Spleen (tissue), 11 donors: Measurements from ENCODE around the gene FAM222A. TPM values are rescaled to one million over a fixed set of nuclear protein-coding genes. Genes with fewer than 3 reads are reported as not detected.
A peak's percentile ranks its signal among the peaks of the same experiment; 100 is the strongest.

Experiments used
- DNase-seq: peaks from one replicate; pipeline ENCODE4 v3.0.0-alpha.2; 2020
- H3K27ac ChIP-seq, 8 donors: fragments of 200-600 bp; sonication (generic) in 7 of 8; 1 replicate in 4 of 8; 2 replicates in 4 of 8; pipeline versions ENCODE4 v1.5.0 to v1.8.0; 2016 to 2021; ENCODE audit warnings: inconsistent platforms in 4 of 8, mild to moderate bottlenecking in 4 of 8, moderate library complexity in 1 of 8
- H3K27me3 ChIP-seq, 7 donors: fragments of 200-600 bp; sonication (generic) in 6 of 7; replicated peaks in 1 of 7; 1 replicate in 4 of 7; 2 replicates in 3 of 7; pipeline versions ENCODE4 v1.5.0 to v1.8.0; 2016 to 2021; ENCODE audit warnings: inconsistent platforms in 3 of 7, mild to moderate bottlenecking in 1 of 7
- H3K36me3 ChIP-seq, 6 donors: fragments of 200-600 bp; sonication (generic) in 5 of 6; 1 replicate in 4 of 6; 2 replicates in 2 of 6; pipeline versions ENCODE4 v1.5.0 to v1.8.0; 2016 to 2021; ENCODE audit warnings: inconsistent platforms in 2 of 6
- H3K4me1 ChIP-seq, 6 donors: fragments of 200-600 bp; sonication (generic) in 5 of 6; 1 replicate in 3 of 6; 2 replicates in 3 of 6; pipeline versions ENCODE4 v1.5.0 to v1.8.0; 2016 to 2021; ENCODE audit warnings: inconsistent platforms in 3 of 6
- H3K4me3 ChIP-seq, 8 donors: fragments of 200-600 bp; sonication (generic) in 7 of 8; 1 replicate in 4 of 8; 2 replicates in 4 of 8; pipeline versions ENCODE4 v1.5.0 to v1.8.0; 2016 to 2021; ENCODE audit warnings: inconsistent platforms in 4 of 8, mild to moderate bottlenecking in 4 of 8, moderate library complexity in 2 of 8
- H3K9me3 ChIP-seq, 8 donors: fragments of 200-600 bp; sonication (generic) in 7 of 8; 1 replicate in 4 of 8; 2 replicates in 4 of 8; pipeline versions ENCODE4 v1.5.0 to v1.8.0; 2016 to 2021; ENCODE audit warnings: inconsistent platforms in 4 of 8
- POLR2A ChIP-seq, 3 donors: fragments of 450-650 bp; IDR thresholded peaks; one replicate each; pipeline ENCODE4 v1.5.1; 2017; ENCODE audit warnings: antibody characterized with exemption in 3 of 3, mild to moderate bottlenecking in 1 of 3
- POLR2AphosphoS5 ChIP-seq, 3 donors: sonication (generic); formaldehyde crosslinking; IDR thresholded peaks; one replicate each; pipeline ENCODE4 v1.5.1; 2017; ENCODE audit warnings: antibody characterized with exemption in 3 of 3
- WGBS, 5 donors: extraction: QIAGEN DNeasy Blood & Tissue Kit in 3 of 5; methylation state at CpG; one replicate each; pipeline versions ENCODE4 v1.1.5 to v1.1.7; 2013 to 2018; 5-methylcytosine and 5-hydroxymethylcytosine counted together
- intact Hi-C: fragments of 100-400 bp; cut with DNase I; formaldehyde crosslinking; loops from one replicate; pipeline ENCODE4 v1.15.0; 2023; ENCODE audit warnings: low total_unique reads
- polyA plus RNA-seq, 3 donors: library from polyadenylated mRNA; stranded (reverse); fragments of 200-250 nt; gene quantifications; one replicate each; pipeline ENCODE4 v1.2.1, GENCODE V29; 2013
- total RNA-seq, 7 donors: library from RNA; depleted of rRNA in 3 of 7; stranded (reverse); fragments of >200 nt in 3 of 7; fragmentation: NEBNext Ultra II Directional in 4 of 7; extraction: Animal tissue kit (Norgen Biotek cat#: 25700) in 4 of 7; gene quantifications; one replicate each; pipeline versions ENCODE4 v1.1.0 to v1.2.1, GENCODE V29; 2016 to 2021
- TF ChIP-seq, protein P1 (sequence below), 11 experiments: fragments of 200-600 bp in 7 of 11; fragments of 450-650 bp in 4 of 11; sonication (generic) in 4 of 11; IDR thresholded peaks in 8 of 11; conservative IDR thresholded peaks in 3 of 11; 1 replicate in 7 of 11; 2 replicates in 4 of 11; pipeline versions ENCODE4 v1.4.0 to v1.8.0; 2016 to 2021; ENCODE audit warnings: antibody characterized with exemption in 11 of 11, inconsistent platforms in 4 of 11, mild to moderate bottlenecking in 1 of 11
- donor health status: healthy with polysubstance abuse.
- donor health status: DM: no; HTN: no; CAD: no; lungs with moderate emphysema.
- donor health status: DM: no; HTN: no; CAD: no.
- donor health status: Bipolar disorder and iron deficiency.
- donor health status: healthy.
- donor health status: DM: no; HTN: no; CAD: no.
- donor health status: DM: yes; HTN: yes; CAD: no.

FAM222A gene
- total and polyA plus RNA-seq, 10 donors: 1.3 to 30.7 (median 16.8) TPM

DNA sequence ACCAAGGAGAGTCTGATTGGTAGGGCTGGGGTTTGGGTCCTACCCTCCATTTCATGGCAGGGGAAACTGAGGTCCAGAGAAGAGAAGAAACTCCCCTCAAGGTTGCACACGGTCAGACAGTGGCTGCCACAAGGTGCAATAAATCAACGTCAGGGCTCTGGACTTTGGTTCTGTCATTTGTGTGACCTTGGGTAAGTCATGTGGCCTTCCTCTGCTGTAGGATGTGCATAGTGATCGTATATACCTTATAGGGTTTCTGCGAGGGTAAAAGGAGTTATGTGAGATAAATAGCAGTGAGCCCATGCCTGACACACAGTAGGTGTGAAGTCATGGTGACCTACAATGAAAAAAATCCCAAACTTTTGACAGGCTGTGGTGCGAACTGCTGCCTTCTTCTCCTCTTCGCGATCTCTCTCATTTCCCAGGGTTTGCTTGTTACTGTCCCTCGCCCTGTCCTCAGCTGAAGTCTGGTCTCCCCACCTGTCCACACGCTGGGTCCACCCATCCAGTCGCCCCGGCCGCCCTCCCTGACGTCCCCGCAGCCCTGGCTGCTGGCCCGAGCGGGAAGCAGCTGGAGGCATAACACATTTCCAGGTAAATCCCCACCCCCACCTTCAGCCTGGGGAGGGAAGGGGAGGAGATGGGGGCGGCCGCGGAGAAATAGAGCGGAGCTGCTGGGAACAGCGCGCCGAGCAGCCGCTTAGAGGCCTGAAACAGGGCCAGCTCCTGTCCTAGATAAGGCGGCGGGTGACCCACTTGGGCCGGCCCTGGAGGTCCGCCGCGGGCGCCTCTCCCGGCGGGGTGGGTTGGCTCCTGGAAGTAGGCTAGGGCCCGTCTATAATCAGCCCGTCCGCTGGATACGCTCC is 1.8 kb upstream of the FAM222A start:
- 21 to 31% (median 24%) methylated on average over 18 to 37 of the region's 37 CpGs for WGBS, 5 donors
- Histone ChIP-seq H3K36me3 (no peaks in the 10 kb centered on the region), H3K27me3 (peaks cover 0 to 87% (median 20%) of the 10 kb centered on the region in 7 donors), H3K9me3 (no peaks in the 10 kb centered on the region), H3K4me1 (peaks cover 3 to 41% (median 18%) of the 10 kb centered on the region in 6 donors), H3K27ac (no peak overlapping the region), H3K4me3 (no peak overlapping the region)
- intact Hi-C loops: loop anchor here (10.0 kb wide), 2 partner anchors 63 to 117 kb away; no protein-coding TSS in a partner anchor
- TF ChIP-seq, protein P1, sequence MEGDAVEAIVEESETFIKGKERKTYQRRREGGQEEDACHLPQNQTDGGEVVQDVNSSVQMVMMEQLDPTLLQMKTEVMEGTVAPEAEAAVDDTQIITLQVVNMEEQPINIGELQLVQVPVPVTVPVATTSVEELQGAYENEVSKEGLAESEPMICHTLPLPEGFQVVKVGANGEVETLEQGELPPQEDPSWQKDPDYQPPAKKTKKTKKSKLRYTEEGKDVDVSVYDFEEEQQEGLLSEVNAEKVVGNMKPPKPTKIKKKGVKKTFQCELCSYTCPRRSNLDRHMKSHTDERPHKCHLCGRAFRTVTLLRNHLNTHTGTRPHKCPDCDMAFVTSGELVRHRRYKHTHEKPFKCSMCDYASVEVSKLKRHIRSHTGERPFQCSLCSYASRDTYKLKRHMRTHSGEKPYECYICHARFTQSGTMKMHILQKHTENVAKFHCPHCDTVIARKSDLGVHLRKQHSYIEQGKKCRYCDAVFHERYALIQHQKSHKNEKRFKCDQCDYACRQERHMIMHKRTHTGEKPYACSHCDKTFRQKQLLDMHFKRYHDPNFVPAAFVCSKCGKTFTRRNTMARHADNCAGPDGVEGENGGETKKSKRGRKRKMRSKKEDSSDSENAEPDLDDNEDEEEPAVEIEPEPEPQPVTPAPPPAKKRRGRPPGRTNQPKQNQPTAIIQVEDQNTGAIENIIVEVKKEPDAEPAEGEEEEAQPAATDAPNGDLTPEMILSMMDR (IDR thresholded peaks at IDR 0.05 in 8 of 11, conservative IDR thresholded peaks at IDR 0.05 in 3 of 11): no peak
- no peak for TF ChIP-seq POLR2AphosphoS5 (IDR thresholded peaks at IDR 0.05)
- no peak for TF ChIP-seq POLR2A (IDR thresholded peaks at IDR 0.05)
- no peak for DNase-seq

GRCh38 chr12:109714141-109714912 is 702 bp downstream of the FAM222A start:
- Histone ChIP-seq H3K36me3 (no peaks in the 10 kb centered on the region), H3K9me3 (no peaks in the 10 kb centered on the region), H3K4me1 (peaks cover 4 to 66% (median 31%) of the 10 kb centered on the region in 6 donors), H3K27me3 (peaks cover 0 to 89% (median 27%) of the 10 kb centered on the region in 7 donors), H3K4me3 (peak overlapping the region; percentile 72 to 95 (median 90)), H3K27ac (peak overlapping the region in 7 of 8 donors; percentile 26 to 79 (median 68))
- intact Hi-C loops: loop anchor here (10.0 kb wide), 2 partner anchors 60 to 120 kb away; no protein-coding TSS in a partner anchor
- TF ChIP-seq POLR2AphosphoS5 (IDR thresholded peaks at IDR 0.05) (peak in 2 of 3 donors; percentile 9 to 13), POLR2A (IDR thresholded peaks at IDR 0.05) (no peak)
- TF ChIP-seq, protein P1 (IDR thresholded peaks at IDR 0.05 in 8 of 11, conservative IDR thresholded peaks at IDR 0.05 in 3 of 11): peak in 4 of 11 experiments; percentile 6 to 37 (median 21)
- DNase-seq: peak; percentile 93
- 0 to 3% (median 2%) methylated on average over 11 to 96 of the region's 96 CpGs for WGBS, 5 donors

GRCh38 chr12:109714913-109715244 is 1.3 kb downstream of the FAM222A start:
- H3K4me1 ChIP-seq: peaks cover 4 to 71% (median 35%) of the 10 kb centered on the region in 6 donors
- intact Hi-C loops: loop anchor here (10.0 kb wide), 2 partner anchors 60 to 120 kb away; no protein-coding TSS in a partner anchor
- peak overlapping the region in 6 of 8 donors; percentile 26 to 79 (median 68) for H3K27ac ChIP-seq
- H3K4me3 ChIP-seq: peak overlapping the region; percentile 72 to 95 (median 90)
- TF ChIP-seq, protein P1 (IDR thresholded peaks at IDR 0.05 in 8 of 11, conservative IDR thresholded peaks at IDR 0.05 in 3 of 11): no peak
- TF ChIP-seq POLR2AphosphoS5 (IDR thresholded peaks at IDR 0.05) (no peak), POLR2A (IDR thresholded peaks at IDR 0.05) (no peak)
- no peak for DNase-seq
- H3K27me3 ChIP-seq: peaks cover 0 to 89% (median 27%) of the 10 kb centered on the region in 7 donors
- no peaks in the 10 kb centered on the region for H3K36me3 ChIP-seq
- H3K9me3 ChIP-seq: no peaks in the 10 kb centered on the region
- WGBS, 5 donors: 22 to 30% (median 29%) methylated on average over 12 to 13 of the region's 13 CpGs
